NCI-H2107 (cell line): Measurements from ENCODE around the gene SELENOI.

Experiments
- DNase-seq: peaks from one replicate; lab custom pipeline; 2025; lab: John Stamatoyannopoulos, UW

Gene SELENOI

DNA sequence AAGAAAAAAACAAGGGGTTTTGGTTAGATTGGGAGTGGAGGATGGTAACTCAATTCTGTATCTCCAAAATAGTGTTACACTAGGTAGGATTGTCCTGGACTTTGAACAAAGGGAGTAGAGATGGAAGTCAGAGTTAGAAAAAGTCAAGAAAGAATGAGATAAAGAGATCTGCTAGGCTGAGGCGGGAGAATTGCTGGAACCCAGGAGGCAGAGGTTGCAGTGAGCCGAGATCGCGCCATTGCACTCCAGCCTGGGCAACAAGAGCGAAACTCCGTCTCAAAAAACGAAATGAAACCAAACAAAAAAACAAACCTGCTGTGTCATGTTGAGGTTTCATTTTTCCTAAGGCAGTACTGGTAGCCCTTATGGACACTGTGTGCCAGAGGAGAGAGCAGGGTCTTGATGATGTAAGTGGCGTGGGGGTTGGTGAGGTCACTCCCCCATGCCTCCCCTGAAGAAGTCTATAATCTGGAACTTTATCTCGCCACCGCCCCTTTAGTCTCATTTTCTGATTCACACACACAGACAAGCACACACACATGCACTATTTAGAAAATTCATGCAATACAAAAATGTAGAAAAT, 66.2 kb downstream of the SELENOI start:
- DNase-seq, result no peak

- no peak for DNase-seq
Measured at GRCh38 chr2:26414311-26414710, 68.4 kb downstream of the SELENOI start.

DNA sequence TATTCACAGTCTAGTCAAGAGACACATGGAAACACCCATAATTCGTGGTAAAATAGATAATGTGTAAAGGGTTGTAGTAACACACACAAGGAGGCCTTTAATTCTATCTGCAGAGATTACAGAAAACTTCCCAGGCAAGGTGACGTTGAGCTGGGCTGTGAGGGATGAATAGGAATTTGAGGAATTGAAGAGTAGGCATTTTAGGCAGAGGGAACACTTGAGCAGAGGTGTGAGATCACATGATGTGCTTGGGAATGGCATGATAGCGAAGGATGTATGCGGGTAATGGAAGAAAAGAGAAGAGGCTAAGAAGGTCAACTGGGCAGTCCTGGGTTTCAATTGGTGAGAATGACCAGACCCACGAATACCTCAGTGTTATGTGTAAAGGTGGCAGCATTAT, 76.0 kb downstream of the SELENOI start:
- no peak for DNase-seq

DNA sequence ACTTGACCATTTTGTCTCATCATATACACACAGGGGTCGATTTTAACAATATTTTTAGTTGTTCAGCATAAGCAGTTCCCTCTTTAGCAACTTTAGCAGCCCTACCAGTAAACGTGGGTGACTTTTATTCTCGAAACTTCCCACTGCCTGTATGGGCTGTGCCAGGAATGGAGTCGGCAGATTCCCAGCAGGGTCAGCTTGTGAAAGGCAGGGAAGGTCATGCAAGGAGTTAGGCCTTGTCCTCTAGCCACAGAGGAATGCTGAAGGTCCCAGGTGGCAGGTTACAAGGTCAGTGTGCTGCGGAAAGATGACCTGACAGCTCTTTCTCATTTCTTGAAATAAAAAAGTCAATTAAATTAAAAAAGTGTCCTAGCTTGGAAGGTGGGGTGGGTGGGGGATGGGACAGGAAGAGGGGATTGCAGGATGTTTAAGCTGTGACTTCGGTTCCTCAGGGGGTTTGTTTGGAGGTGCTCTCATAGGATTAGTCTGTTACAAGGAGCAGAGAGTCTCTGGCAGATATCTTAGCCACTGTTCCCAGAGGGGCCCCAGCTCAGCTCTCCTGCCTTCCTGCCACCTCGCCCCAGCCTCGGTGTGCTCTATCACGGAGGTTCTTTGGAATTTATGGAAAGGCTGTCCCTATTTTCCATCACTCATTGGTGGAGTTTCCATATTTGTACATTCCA, 77.1 kb downstream of the SELENOI start:
- DNase-seq, result no peak

DNA sequence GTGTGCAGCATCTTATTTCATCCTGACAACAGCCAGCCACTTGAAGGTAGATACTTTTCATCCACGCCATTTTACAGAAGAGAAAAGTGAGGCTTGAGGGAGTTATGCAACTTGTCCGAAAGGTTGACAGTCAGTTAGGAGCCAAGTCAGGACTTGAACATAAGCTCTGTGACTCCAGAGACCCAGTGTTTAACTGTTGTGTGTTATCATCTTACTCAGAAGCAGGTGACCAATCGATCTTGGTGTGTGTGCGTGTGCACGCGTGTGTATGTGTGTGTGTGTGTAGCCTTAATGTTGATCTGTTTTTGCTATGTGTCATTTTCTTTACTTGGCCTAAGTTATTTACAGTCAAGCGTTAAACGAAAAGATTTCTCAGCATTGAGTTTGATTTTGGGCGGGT, 77.8 kb downstream of the SELENOI start:
- DNase-seq, result no peak

- DNase-seq, result no peak
Measured at GRCh38 chr2:26424221-26424620, 78.3 kb downstream of the SELENOI start.

- no peak for DNase-seq
Measured at GRCh38 chr2:26428846-26429245, 82.9 kb downstream of the SELENOI start.

DNA sequence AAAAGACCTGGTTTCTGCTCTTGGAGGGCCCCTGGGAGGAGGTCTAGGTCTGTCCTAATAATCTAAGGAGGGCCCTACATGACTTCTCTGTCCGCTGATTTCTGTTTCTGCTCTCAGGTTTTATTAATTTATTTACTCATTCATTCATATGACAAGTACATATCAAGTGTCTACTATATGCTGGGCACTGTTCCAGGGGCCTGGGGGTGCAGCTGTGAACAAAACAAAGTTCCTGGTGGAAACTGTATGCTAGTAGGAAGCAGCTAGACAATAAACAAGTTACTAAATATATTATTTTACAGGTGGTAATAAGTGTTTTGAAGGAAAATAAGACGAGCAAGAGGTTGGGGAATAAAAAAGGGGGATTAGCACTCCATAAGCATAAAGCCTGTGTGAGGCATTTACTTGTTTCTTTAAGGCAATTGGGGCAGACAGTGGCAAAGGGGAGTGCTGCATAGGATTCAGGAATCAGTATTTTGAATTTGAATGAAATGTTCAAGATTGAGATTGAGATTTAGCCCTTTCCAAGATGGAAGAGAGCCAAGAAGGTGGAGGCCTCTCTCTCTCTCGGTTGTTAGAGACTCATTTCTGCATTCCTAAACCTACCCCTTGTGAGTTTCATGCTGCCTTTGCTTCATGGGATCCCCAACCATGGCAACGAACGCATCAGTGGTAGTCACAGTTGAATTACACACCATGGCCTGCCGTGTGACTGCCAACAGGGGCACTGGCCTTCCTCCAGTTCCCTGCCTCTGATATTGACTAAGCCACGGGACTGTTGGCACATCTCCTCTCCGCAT, 84.0 kb downstream of the SELENOI start:
- peak; percentile 68 for DNase-seq

DNA sequence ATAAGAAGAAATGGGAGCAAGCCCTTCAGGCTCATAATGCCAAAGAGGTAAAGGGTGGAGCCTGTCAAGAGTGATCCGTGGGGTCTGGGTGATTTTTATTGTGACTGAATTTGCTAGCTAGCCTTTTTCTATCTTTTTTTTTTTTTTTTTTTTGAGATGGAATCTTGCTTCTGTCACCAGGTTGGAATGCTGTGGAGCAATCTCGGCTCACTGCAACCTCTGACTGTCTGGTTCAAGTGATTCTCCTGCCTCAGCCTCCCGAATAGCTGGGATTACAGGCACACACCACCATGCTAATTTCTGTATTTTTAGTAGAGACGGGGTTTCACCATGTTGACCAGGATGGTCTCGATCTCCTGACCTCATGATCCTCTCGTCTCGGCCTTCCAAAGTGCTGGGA, 84.9 kb downstream of the SELENOI start:
- no peak for DNase-seq

DNA sequence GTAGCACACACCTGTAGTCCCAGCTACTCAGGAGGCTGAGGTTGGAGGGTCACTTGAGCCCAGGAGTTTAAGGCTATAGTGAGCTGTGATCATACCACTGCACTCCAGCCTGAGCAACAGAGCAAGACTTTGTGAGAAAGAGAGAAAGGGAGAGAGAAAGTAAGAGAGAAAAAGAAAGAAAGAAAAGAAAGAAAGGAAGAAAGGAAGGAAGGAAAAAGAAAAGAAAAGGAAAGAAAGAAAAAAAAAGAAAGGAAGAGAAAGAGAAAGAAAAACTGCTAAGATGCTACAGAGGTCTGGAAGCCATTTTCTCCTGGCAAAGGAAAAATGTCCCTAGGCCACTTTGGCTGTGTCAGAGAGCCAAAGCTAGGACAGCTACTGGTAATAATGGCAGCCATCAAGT, 86.4 kb downstream of the SELENOI start:
- DNase-seq, result no peak

DNA sequence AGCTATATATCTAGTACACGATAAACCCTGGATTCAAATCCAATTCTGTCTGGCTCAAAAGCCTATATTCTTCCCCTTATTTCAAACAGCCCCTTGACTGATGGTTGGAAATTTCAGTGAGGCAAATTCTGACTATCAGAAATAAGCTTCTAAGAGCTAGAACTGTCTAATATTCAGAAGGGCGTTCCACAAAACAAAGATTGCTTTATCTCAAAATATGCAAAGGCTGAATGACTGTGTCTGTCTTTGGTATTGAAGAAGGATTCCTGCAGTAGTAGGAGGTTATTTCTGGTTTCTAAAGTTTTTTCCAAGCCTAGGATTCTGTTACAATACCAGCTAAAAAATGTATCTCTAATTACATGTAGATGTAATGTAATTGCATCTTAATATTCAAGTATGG, 86.9 kb downstream of the SELENOI start:
- DNase-seq, result no peak

- DNase-seq, result no peak
Measured at GRCh38 chr2:26435106-26435505, 89.2 kb downstream of the SELENOI start.

DNA sequence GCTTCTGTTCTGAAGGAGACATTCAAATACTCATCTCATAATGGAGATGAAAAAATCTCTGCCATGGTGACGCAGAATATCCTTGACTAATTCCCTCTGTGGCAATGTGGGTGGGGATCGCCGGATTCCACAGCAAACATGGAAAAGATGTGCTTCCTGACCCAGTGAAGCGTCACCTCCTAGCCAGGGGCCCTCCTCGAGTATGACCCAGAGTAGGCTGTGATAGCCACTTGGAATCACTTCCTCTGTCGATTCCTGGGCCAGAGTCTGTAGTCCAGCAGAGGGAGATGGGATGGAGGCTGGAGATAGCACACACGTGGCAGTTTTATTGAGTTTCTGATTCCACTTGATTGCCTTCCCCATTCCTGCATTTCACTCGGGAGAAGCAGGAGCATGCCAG, 92.6 kb downstream of the SELENOI start:
- DNase-seq, result no peak

- DNase-seq, result no peak
Measured at GRCh38 chr2:26438926-26439325, 93.0 kb downstream of the SELENOI start.

GRCh38 chr2:26442301-26442700, 96.4 kb downstream of the SELENOI start:
- DNase-seq, result no peak

GRCh38 chr2:26442707-26443106, 96.8 kb downstream of the SELENOI start:
- no peak for DNase-seq

- no peak for DNase-seq
Measured at GRCh38 chr2:26444236-26444635, 98.3 kb downstream of the SELENOI start.
